Tibial artery (tissue), 4 donors: ENCODE measurements around the gene NEU2.

Experiments
- DNase-seq, 2 donors: peaks; one replicate each; pipeline ENCODE4 v3.0.0-alpha.2; 2019
- H3K27ac ChIP-seq, 2 donors: fragments of 200-600 bp; sonication (generic) in 1 of 2; 1 replicate in 1 of 2; 2 replicates in 1 of 2; pipeline ENCODE4 v1.5.1; 2018 to 2019; ENCODE audit warnings: mild to moderate bottlenecking in 1 of 2
- H3K27me3 ChIP-seq, 2 donors: fragments of 200-600 bp; sonication (generic) in 1 of 2; one replicate each; pipeline versions ENCODE4 v1.5.1 to v1.6.0; 2016 to 2019
- H3K36me3 ChIP-seq, 3 donors: fragments of 200-600 bp; sonication (generic) in 2 of 3; one replicate each; pipeline ENCODE4 v1.5.1; 2016 to 2019; ENCODE audit warnings: mild to moderate bottlenecking in 2 of 3
- H3K4me1 ChIP-seq, 4 donors: fragments of 200-600 bp; sonication (generic) in 2 of 4; 1 replicate in 3 of 4; 2 replicates in 1 of 4; pipeline ENCODE4 v1.5.1; 2016 to 2019
- H3K4me3 ChIP-seq, 2 donors: fragments of 200-600 bp; sonication (generic) in 1 of 2; 1 replicate in 1 of 2; 2 replicates in 1 of 2; pipeline ENCODE4 v1.5.1; 2018 to 2019; ENCODE audit warnings: mild to moderate bottlenecking in 2 of 2
- H3K9me3 ChIP-seq, 3 donors: fragments of 200-600 bp; sonication (generic) in 1 of 3; one replicate each; pipeline ENCODE4 v1.5.1; 2016 to 2019
- intact Hi-C: fragments of 100-400 bp; cut with DNase I; formaldehyde crosslinking; loops from one replicate; pipeline ENCODE4 v1.15.0; 2023; ENCODE audit warnings: low total_unique reads
- TF ChIP-seq, protein P1 (sequence below), 2 experiments: fragments of 200-600 bp in 1 of 2; fragments of 450-650 bp in 1 of 2; IDR thresholded peaks; one replicate each; pipeline ENCODE4 v1.5.1; 2017 to 2019; ENCODE audit warnings: antibody characterized with exemption in 2 of 2, mild to moderate bottlenecking in 1 of 2, moderate library complexity in 1 of 2

NEU2 gene

DNA sequence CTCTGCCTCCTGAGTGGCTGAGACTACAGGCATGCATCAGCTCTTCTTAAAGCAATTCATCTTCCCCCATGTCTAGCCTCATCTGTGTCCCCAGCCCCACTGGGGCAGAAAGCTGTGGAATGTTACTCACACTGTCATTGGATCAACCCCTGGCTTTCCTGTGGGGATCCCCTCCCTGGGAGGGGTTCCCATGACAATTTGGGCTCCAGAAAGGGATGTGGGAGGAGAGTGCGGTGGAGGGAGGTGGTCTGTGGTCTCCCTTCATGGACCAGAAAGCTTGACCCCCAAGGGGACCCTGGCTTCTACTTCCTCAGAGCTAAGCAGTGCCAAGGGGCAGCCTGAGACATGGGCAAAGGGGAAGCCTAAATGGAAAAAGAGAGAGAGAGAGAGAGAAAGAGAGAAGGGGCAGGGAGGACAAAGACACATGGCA, 20.8 kb upstream of the NEU2 start:
- Histone ChIP-seq H3K27ac (no peak overlapping the region), H3K4me1 (peaks cover 0 to 15% (median 11%) of the 10 kb centered on the region in 4 donors), H3K9me3 (no peaks in the 10 kb centered on the region), H3K4me3 (no peak overlapping the region), H3K27me3 (no peaks in the 10 kb centered on the region), H3K36me3 (no peaks in the 10 kb centered on the region)
- intact Hi-C loops: no loop called here
- TF ChIP-seq, protein P1, sequence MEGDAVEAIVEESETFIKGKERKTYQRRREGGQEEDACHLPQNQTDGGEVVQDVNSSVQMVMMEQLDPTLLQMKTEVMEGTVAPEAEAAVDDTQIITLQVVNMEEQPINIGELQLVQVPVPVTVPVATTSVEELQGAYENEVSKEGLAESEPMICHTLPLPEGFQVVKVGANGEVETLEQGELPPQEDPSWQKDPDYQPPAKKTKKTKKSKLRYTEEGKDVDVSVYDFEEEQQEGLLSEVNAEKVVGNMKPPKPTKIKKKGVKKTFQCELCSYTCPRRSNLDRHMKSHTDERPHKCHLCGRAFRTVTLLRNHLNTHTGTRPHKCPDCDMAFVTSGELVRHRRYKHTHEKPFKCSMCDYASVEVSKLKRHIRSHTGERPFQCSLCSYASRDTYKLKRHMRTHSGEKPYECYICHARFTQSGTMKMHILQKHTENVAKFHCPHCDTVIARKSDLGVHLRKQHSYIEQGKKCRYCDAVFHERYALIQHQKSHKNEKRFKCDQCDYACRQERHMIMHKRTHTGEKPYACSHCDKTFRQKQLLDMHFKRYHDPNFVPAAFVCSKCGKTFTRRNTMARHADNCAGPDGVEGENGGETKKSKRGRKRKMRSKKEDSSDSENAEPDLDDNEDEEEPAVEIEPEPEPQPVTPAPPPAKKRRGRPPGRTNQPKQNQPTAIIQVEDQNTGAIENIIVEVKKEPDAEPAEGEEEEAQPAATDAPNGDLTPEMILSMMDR (IDR thresholded peaks at IDR 0.05): no peak
- DNase-seq: peak in 1 of 2 donors; percentile 29

DNA sequence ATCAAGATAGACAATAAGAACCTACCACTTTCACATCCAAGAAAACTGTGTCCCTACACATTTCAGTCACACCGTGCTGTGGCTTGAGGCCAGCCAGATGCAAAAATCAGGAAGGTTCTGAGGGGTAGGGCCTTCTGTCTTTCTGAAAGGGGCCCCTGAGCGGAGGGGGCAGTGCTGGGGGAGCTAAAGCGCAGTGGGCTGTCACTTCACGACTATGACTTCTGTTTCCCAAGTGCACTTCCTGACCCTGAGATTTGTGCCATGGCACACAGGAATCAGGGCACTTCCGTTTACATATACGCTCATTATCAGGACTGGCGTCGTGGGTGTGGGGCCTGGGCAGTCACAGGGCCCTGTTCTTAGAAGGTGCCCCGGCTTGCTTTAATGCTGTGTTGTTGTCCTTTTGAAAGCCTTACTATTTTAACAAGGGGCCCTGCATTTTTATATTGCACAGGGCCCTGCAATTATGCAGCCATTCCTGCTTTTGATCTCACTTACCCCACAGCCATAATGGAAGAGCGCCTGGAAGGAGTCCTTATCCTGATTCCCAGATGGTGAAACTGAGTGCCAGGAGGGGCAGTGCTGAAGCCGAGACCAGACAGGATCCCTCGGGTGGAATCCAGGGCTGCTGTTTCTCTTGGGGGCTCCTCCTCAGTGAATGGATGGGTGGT, 20.0 kb upstream of the NEU2 start:
- Histone ChIP-seq H3K4me3 (no peak overlapping the region), H3K27ac (no peak overlapping the region), H3K9me3 (peaks cover 0 to under 1% (median under 1%) of the 10 kb centered on the region in 3 donors), H3K27me3 (no peaks in the 10 kb centered on the region), H3K4me1 (peaks cover 0 to 12% (median 8%) of the 10 kb centered on the region in 4 donors), H3K36me3 (no peaks in the 10 kb centered on the region)
- TF ChIP-seq, protein P1 (IDR thresholded peaks at IDR 0.05): no peak
- intact Hi-C loops: no loop called here
- peak in 1 of 2 donors; percentile 25 for DNase-seq

DNA sequence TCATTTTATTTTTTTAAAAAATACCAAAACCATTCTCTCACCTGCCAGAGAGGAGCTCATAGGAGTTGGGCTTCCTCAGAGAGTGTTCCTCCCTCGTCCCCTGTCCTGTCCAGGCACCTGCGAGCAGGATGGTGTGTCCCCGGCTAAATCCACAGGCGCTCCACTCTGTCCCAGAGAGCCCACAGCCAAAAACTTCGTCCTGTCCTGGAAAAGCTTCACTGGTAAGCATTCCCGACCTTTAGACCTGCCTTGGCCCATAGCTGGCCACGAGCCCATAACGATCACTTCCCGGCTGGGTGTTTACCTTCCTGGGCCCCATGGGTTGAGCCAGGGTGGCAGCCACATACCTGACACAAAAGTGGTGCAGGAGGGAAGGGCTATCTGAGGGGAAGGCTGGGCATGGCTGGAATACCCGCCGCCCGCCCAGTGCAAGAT, 19.4 kb upstream of the NEU2 start, which contains the start of gene NGEF:
Gene NGEF (minus strand): TSS at position 230 of the 435 bp plus-strand sequence. CDS start 38,366 bp downstream, outside the sequence.
- peaks cover 0 to 5% (median 4%) of the 10 kb centered on the region in 4 donors for H3K4me1 ChIP-seq
- peaks cover 0 to 7% (median 3%) of the 10 kb centered on the region in 3 donors for H3K9me3 ChIP-seq
- TF ChIP-seq, protein P1 (IDR thresholded peaks at IDR 0.05): no peak
- H3K36me3 ChIP-seq: no peaks in the 10 kb centered on the region
- DNase-seq: peak in 1 of 2 donors; percentile 48
- H3K27ac ChIP-seq: no peak within 1 kb of the TSS
- H3K27me3 ChIP-seq: no peaks in the 10 kb centered on the region
- no peak within 1 kb of the TSS for H3K4me3 ChIP-seq
- intact Hi-C loops: no loop called here

DNA sequence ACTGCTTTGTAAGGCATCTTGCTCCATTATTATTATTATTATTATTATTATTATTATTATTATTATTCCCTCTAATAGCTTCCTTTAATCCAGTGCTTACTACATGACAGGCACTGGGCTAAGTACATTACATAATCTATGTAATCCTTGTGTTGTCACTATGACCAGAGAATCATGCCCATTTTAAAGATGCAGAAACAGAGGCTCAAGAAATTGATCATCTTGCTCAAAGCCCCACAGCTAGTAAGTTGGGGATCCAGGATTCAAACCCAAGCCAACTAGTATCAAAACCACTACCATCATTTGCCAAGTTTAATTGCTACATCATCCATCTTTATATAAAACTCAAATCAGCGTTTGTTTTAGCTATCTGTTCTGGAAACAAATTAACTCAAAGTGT, 18.8 kb upstream of the NEU2 start:
- H3K36me3 ChIP-seq: no peaks in the 10 kb centered on the region
- no peak overlapping the region for H3K27ac ChIP-seq
- no peaks in the 10 kb centered on the region for H3K4me1 ChIP-seq
- H3K9me3 ChIP-seq: peaks cover 0 to 9% (median 3%) of the 10 kb centered on the region in 3 donors
- TF ChIP-seq, protein P1 (IDR thresholded peaks at IDR 0.05): no peak
- no peaks in the 10 kb centered on the region for H3K27me3 ChIP-seq
- H3K4me3 ChIP-seq: no peak overlapping the region
- intact Hi-C loops: no loop called here
- no peak for DNase-seq

DNA sequence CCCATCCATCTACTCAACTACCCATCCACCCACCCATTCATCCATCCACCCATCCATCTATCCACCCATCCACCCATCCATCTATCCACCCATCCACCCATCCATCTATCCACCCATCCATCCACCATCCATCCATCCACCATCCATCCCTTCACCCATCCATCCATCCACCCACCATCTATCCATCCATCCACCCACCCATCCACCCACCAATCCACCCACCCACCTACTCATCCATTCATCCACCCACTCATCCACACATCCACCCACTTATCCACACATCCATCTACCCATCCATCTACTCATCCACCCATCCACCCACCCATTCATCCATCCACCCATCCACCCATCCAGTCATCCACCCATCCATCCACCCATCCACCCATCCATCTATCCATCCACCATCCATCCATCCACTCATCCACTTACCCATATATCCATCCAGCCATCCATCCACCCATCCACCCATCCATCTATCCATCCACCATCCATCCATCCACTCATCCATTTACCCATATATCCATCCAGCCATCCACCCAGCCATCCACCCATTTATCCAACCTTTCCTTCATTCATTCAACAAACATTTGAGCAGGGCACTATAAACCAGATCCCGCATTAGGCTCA, 17.3 kb upstream of the NEU2 start:
- H3K4me3 ChIP-seq: no peak overlapping the region
- TF ChIP-seq, protein P1 (IDR thresholded peaks at IDR 0.05): no peak
- intact Hi-C loops: no loop called here
- no peak overlapping the region for H3K27ac ChIP-seq
- peak in 1 of 2 donors; percentile 0 for DNase-seq
- H3K27me3 ChIP-seq: no peaks in the 10 kb centered on the region
- no peaks in the 10 kb centered on the region for H3K4me1 ChIP-seq
- no peaks in the 10 kb centered on the region for H3K36me3 ChIP-seq
- H3K9me3 ChIP-seq: peaks cover 0 to 9% (median 3%) of the 10 kb centered on the region in 3 donors
